OCI-LY3 (cell line): ENCODE data around the gene ARRDC1.
"Not testable (repeated sequence)": the region's sequence is repeated elsewhere in the genome, so short reads cannot be mapped to it uniquely, and the experiment has no call there.

ENCODE experiments used
- H2AFZ ChIP-seq: fragments of 200-600, 300-600 bp; shearing (Covaris generic); 2 replicates; pipeline ENCODE4 v1.6.0; 2014; ENCODE audit warnings: antibody characterized with exemption, low read depth, low read length
- H3K27ac ChIP-seq: fragments of 200-600, 300-600 bp; sonication (generic); 2 replicates; pipeline ENCODE4 v1.5.1; 2014; ENCODE audit warnings: mild to moderate bottlenecking, low read length, moderate library complexity, mixed read lengths
- H3K27me3 ChIP-seq: fragments of 200-600, 300-600 bp; sonication (generic); 2 replicates; pipeline ENCODE4 v1.6.1; 2014; ENCODE audit warnings: low read depth, low read length, mixed read lengths
- H3K36me3 ChIP-seq: fragments of 200-600, 300-600 bp; sonication (generic); replicated peaks from 2 replicates; pipeline ENCODE3; 2014; ENCODE audit warnings: low read depth, low read length, mixed read lengths
- H3K4me1 ChIP-seq: fragments of 300-600, 200-600 bp; sonication (generic); 2 replicates; pipeline ENCODE4 v1.6.1; 2014; ENCODE audit warnings: low read length, mixed read lengths
- H3K4me2 ChIP-seq: fragments of 200-600, 300-600 bp; sonication (generic); 2 replicates; pipeline ENCODE4 v1.6.1; 2014; ENCODE audit warnings: low read length, mixed read lengths
- H3K4me3 ChIP-seq: fragments of 300-600, 200-600 bp; sonication (generic); 2 replicates; pipeline ENCODE4 v1.5.1; 2014; ENCODE audit warnings: antibody characterized with exemption, mild to moderate bottlenecking, low read length, moderate library complexity
- H3K79me2 ChIP-seq: fragments of 300-600, 200-600 bp; shearing (Covaris generic); 2 replicates; pipeline ENCODE4 v1.6.1; 2014; ENCODE audit warnings: mild to moderate bottlenecking, low read length, mixed read lengths
- H3K9ac ChIP-seq: fragments of 300-600, 200-600 bp; shearing (Covaris generic); 2 replicates; pipeline ENCODE4 v1.6.0; 2014; ENCODE audit warnings: mild to moderate bottlenecking, low read length, moderate library complexity
- H3K9me3 ChIP-seq: fragments of 200-600, 300-600 bp; shearing (Covaris generic); 2 replicates; pipeline ENCODE4 v1.6.1; 2014; ENCODE audit warnings: low read length, mixed read lengths; ENCODE audit not compliant: insufficient read depth
- H4K20me1 ChIP-seq: fragments of 200-600, 300-600 bp; sonication (generic); 2 replicates; pipeline ENCODE4 v1.6.1; 2016; ENCODE audit warnings: low read length, mixed read lengths; ENCODE audit not compliant: insufficient read depth
- CTCF ChIP-seq: fragments of 200-600, 300-600 bp; sonication (generic); IDR thresholded peaks from 2 replicates; pipeline ENCODE4 v1.5.1; 2014; ENCODE audit warnings: antibody characterized with exemption, low read length, low read depth
- EZH2phosphoT487 ChIP-seq: fragments of 200-600 bp; shearing (Covaris generic); IDR thresholded peaks from 2 replicates; pipeline ENCODE4 v1.6.1; 2018; ENCODE audit warnings: antibody characterized with exemption, mixed run types, low read depth

The ARRDC1 gene

GRCh38 chr9:137620581-137620980, 15.1 kb downstream of the ARRDC1 start:
- no peaks in the 10 kb centered on the region for H3K9me3 ChIP-seq
- H3K79me2 ChIP-seq = peaks cover 90% of the 10 kb centered on the region
- peaks cover 22% of the 10 kb centered on the region for H3K4me1 ChIP-seq
- no peak overlapping the region for H3K9ac ChIP-seq
- H3K27me3 ChIP-seq = no peaks in the 10 kb centered on the region
- H3K36me3 ChIP-seq = peaks cover 12% of the 10 kb centered on the region
- no peak overlapping the region for H3K4me3 ChIP-seq
- no peak overlapping the region for H3K27ac ChIP-seq
- no peak overlapping the region for H2AFZ ChIP-seq
- peaks cover 30% of the 10 kb centered on the region for H4K20me1 ChIP-seq
- H3K4me2 ChIP-seq = no peak overlapping the region
- TF ChIP-seq EZH2phosphoT487 = no peak
- TF ChIP-seq CTCF = no peak

- H3K9ac ChIP-seq = no peak overlapping the region
- no peak overlapping the region for H3K4me2 ChIP-seq
- peaks cover 95% of the 10 kb centered on the region for H3K79me2 ChIP-seq
- no peak for TF ChIP-seq EZH2phosphoT487
- no peak for TF ChIP-seq CTCF
- no peaks in the 10 kb centered on the region for H3K9me3 ChIP-seq
- H3K4me3 ChIP-seq = no peak overlapping the region
- H3K27ac ChIP-seq = no peak overlapping the region
- H3K27me3 ChIP-seq = no peaks in the 10 kb centered on the region
- peaks cover 30% of the 10 kb centered on the region for H4K20me1 ChIP-seq
- H3K36me3 ChIP-seq = peaks cover 10% of the 10 kb centered on the region
- peaks cover 22% of the 10 kb centered on the region for H3K4me1 ChIP-seq
- H2AFZ ChIP-seq = no peak overlapping the region
Observed at GRCh38 chr9:137621131-137621757, 15.8 kb downstream of the ARRDC1 start.

- not testable (repeated sequence) for H3K9ac ChIP-seq, H3K4me3 ChIP-seq, H3K27me3 ChIP-seq, H3K9me3 ChIP-seq, H3K36me3 ChIP-seq, H3K27ac ChIP-seq, H2AFZ ChIP-seq, H3K4me2 ChIP-seq
- peaks cover 30% of the 10 kb centered on the region for H4K20me1 ChIP-seq
- H3K79me2 ChIP-seq = peaks cover 95% of the 10 kb centered on the region
- peaks cover 22% of the 10 kb centered on the region for H3K4me1 ChIP-seq
Observed at GRCh38 chr9:137622211-137622610, 16.7 kb downstream of the ARRDC1 start.

- Histone ChIP-seq H3K79me2 (peaks cover 99% of the 10 kb centered on the region), H3K36me3 (peaks cover 7% of the 10 kb centered on the region), H2AFZ (no peak overlapping the region), H3K27me3 (no peaks in the 10 kb centered on the region), H3K27ac (no peak overlapping the region), H3K4me2 (no peak overlapping the region), H3K4me1 (no peaks in the 10 kb centered on the region), H3K4me3 (no peak overlapping the region), H3K9me3 (no peaks in the 10 kb centered on the region), H3K9ac (no peak overlapping the region), H4K20me1 (peaks cover 27% of the 10 kb centered on the region)
- TF ChIP-seq EZH2phosphoT487 (no peak), CTCF (no peak)
Observed at GRCh38 chr9:137626464-137626863, 21.0 kb downstream of the ARRDC1 start.

- not testable (repeated sequence) for H3K9me3 ChIP-seq, H3K36me3 ChIP-seq, H3K27me3 ChIP-seq, H3K4me3 ChIP-seq, H2AFZ ChIP-seq, H3K27ac ChIP-seq, H3K4me2 ChIP-seq, H3K9ac ChIP-seq, H3K4me1 ChIP-seq
- H4K20me1 ChIP-seq = peaks cover 34% of the 10 kb centered on the region
- H3K79me2 ChIP-seq = peaks cover 100% of the 10 kb centered on the region
Observed at GRCh38 chr9:137627406-137627805, 21.9 kb downstream of the ARRDC1 start.
